LoVo (cell line): ENCODE measurements around the gene PIPOX.

Source experiments
- DNase-seq: peaks from one replicate; pipeline ENCODE4 v3.0.0-alpha.2; 2016; ENCODE audit warnings: low spot score

The PIPOX gene

GRCh38 chr17:29042679-29043538, at the start of gene PIPOX:
Gene PIPOX, plus strand, starts transcription at chr17:29043141. Its CDS starts 85 bp downstream, at chr17:29043226.
- peak; percentile 5 for DNase-seq

- DNase-seq, result no peak
Observed at GRCh38 chr17:28993645-28994426, 49.1 kb upstream of the PIPOX start.

GRCh38 chr17:28996554-28997096, 46.3 kb upstream of the PIPOX start:
- DNase-seq, result no peak

GRCh38 chr17:28997806-28998205, 45.1 kb upstream of the PIPOX start:
- no peak for DNase-seq

- DNase-seq, result no peak
Observed at GRCh38 chr17:28999206-28999605, 43.7 kb upstream of the PIPOX start.

GRCh38 chr17:29000973-29001372, 42.0 kb upstream of the PIPOX start:
- DNase-seq, result no peak

GRCh38 chr17:29002811-29003210, 40.1 kb upstream of the PIPOX start:
- DNase-seq, result no peak

- DNase-seq, result no peak
Observed at GRCh38 chr17:29003289-29003688, 39.7 kb upstream of the PIPOX start.

GRCh38 chr17:29004081-29004692, 38.8 kb upstream of the PIPOX start:
- no peak for DNase-seq

- peak; percentile 31 for DNase-seq
Observed at GRCh38 chr17:29005936-29006511, 36.9 kb upstream of the PIPOX start, which contains the start of gene SEZ6. Gene SEZ6, minus strand, starts transcription at chr17:29006033. Its CDS starts 164 bp downstream, at chr17:29005869.

- DNase-seq, result no peak
Observed at GRCh38 chr17:29007456-29007855, 35.5 kb upstream of the PIPOX start.

- DNase-seq, result peak; percentile 50
Observed at GRCh38 chr17:29007860-29008455, 35.0 kb upstream of the PIPOX start.

GRCh38 chr17:29008591-29008990, 34.4 kb upstream of the PIPOX start:
- DNase-seq, result no peak

GRCh38 chr17:29010129-29010528, 32.8 kb upstream of the PIPOX start:
- DNase-seq, result no peak

GRCh38 chr17:29010586-29010985, 32.4 kb upstream of the PIPOX start:
- DNase-seq, result no peak

GRCh38 chr17:29012535-29012934, 30.4 kb upstream of the PIPOX start:
- DNase-seq, result no peak

- no peak for DNase-seq
Observed at GRCh38 chr17:29014716-29015115, 28.2 kb upstream of the PIPOX start.

- no peak for DNase-seq
Observed at GRCh38 chr17:29016345-29017210, 26.4 kb upstream of the PIPOX start.

- no peak for DNase-seq
Observed at GRCh38 chr17:29018788-29019474, 24.0 kb upstream of the PIPOX start.
